Measurements from ENCODE around the gene RALGPS1.

RALGPS1 gene

GRCh38 chr9:126952205-126952977, 37.8 kb downstream of the RALGPS1 start:
- no peak for DNase-seq (ENCODE audit: extremely low read depth, low read depth)
- no peak overlapping the region for H3K4me3 ChIP-seq (replicated peaks; ENCODE audit: low read depth, low read length)
- TF ChIP-seq CTCF (IDR thresholded peaks at IDR 0.05; ENCODE audit: low read depth, low read length, missing control alignments), result no peak

- no peak for TF ChIP-seq CTCF (IDR thresholded peaks at IDR 0.05; ENCODE audit: low read depth, low read length, missing control alignments)
- no peak for DNase-seq (ENCODE audit: extremely low read depth, low read depth)
- H3K4me3 ChIP-seq (replicated peaks; ENCODE audit: low read depth, low read length), result no peak overlapping the region
Measured at GRCh38 chr9:126953041-126953809, 38.6 kb downstream of the RALGPS1 start.

GRCh38 chr9:126955811-126956210, 41.2 kb downstream of the RALGPS1 start:
- TF ChIP-seq CTCF (IDR thresholded peaks at IDR 0.05; ENCODE audit: low read depth, low read length, missing control alignments), result no peak
- H3K4me3 ChIP-seq (replicated peaks; ENCODE audit: low read depth, low read length), result no peak overlapping the region
- DNase-seq (ENCODE audit: extremely low read depth, low read depth), result no peak

GRCh38 chr9:126956917-126957686, 42.5 kb downstream of the RALGPS1 start:
- TF ChIP-seq CTCF (IDR thresholded peaks at IDR 0.05; ENCODE audit: low read depth, low read length, missing control alignments), result no peak
- H3K4me3 ChIP-seq (replicated peaks; ENCODE audit: low read depth, low read length), result no peak overlapping the region
- DNase-seq (ENCODE audit: extremely low read depth, low read depth), result peak; percentile 43

GRCh38 chr9:126957687-126958053, 43.1 kb downstream of the RALGPS1 start:
- no peak for TF ChIP-seq CTCF (IDR thresholded peaks at IDR 0.05; ENCODE audit: low read depth, low read length, missing control alignments)
- no peak for DNase-seq (ENCODE audit: extremely low read depth, low read depth)
- H3K4me3 ChIP-seq (replicated peaks; ENCODE audit: low read depth, low read length), result no peak overlapping the region

GRCh38 chr9:126959336-126959735, 44.8 kb downstream of the RALGPS1 start:
- H3K4me3 ChIP-seq (replicated peaks; ENCODE audit: low read depth, low read length), result no peak overlapping the region
- TF ChIP-seq CTCF (IDR thresholded peaks at IDR 0.05; ENCODE audit: low read depth, low read length, missing control alignments), result no peak
- DNase-seq (ENCODE audit: extremely low read depth, low read depth), result no peak
